Erythroblast (primary cell): ENCODE measurements around the gene PURB.
A peak's percentile ranks its signal among the peaks of the same experiment; 100 is the strongest.
"Not testable (repeated sequence)": the region's sequence is repeated elsewhere in the genome, so short reads cannot be mapped to it uniquely, and the experiment has no call there.

Experiments used
- DNase-seq, 2 experiments: peaks; one replicate each; lab custom pipeline; 2025; lab: John Stamatoyannopoulos, UW
- GATA1 ChIP-seq: IDR thresholded peaks from 2 replicates; pipeline ENCODE4 v1.6.1; 2011; ENCODE audit warnings: low read depth, mild to moderate bottlenecking, control low read depth, low read length, moderate library complexity
- POLR2A ChIP-seq: IDR thresholded peaks from 2 replicates; pipeline ENCODE4 v1.6.1; 2011; ENCODE audit warnings: mild to moderate bottlenecking, low read length

The PURB gene

DNA sequence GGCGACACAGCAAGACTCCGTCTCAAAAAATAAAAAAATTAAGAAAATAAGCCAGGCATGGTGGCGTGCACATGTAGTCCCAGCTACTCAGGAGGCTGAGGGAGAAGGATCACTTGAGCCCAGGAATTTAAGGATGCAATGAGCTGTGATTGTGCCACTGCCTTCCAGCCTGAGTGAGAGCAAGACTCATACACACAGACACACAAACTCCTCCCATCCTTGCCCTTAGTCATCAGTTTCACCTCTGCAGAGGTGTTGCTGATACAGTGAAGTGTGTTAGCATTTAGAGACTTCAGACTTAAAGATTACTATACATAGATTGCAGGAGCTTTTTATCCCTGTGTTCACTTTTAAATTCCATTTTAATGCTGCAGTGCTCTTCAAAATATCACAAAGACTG lies 31.9 kb downstream of the PURB start:
- TF ChIP-seq POLR2A (no peak), GATA1 (no peak)
- DNase-seq: no peak

GRCh38 chr7:44852590-44852989 lies 32.7 kb downstream of the PURB start:
- no peak for DNase-seq
- TF ChIP-seq GATA1 (no peak), POLR2A (no peak)

DNA sequence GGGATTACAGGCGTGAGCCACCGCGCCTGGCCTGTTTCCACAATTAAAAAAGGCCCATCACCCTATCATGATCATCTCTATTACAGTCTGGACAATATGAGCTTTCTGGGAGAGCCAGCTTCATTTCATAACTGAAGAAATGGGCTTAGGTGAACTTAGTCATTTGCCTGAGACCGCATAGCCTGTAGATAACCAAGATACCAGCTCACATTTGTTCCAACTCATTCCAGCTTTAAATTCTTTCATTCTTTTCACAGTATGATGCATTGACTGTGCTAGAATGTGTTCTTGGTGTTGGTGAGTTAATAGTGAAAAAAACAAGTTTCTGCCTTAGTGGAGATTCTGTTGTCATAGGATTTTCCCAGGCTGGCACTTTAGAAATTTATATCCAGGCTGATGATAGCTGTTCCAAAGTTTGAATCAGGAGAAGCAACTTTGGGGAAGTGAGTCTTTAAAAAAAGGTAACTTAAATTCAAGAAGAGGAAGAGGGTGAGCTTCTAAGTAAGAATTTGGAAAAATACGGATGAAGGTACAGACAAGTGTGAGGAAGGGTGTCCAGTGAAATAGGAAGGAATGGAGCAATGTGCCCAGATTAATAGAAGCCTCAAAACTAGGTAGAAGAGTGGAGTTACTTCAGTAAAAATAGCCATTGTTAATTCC lies 35.3 kb downstream of the PURB start:
- no peak for DNase-seq
- TF ChIP-seq POLR2A (no peak), GATA1 (no peak)

DNA sequence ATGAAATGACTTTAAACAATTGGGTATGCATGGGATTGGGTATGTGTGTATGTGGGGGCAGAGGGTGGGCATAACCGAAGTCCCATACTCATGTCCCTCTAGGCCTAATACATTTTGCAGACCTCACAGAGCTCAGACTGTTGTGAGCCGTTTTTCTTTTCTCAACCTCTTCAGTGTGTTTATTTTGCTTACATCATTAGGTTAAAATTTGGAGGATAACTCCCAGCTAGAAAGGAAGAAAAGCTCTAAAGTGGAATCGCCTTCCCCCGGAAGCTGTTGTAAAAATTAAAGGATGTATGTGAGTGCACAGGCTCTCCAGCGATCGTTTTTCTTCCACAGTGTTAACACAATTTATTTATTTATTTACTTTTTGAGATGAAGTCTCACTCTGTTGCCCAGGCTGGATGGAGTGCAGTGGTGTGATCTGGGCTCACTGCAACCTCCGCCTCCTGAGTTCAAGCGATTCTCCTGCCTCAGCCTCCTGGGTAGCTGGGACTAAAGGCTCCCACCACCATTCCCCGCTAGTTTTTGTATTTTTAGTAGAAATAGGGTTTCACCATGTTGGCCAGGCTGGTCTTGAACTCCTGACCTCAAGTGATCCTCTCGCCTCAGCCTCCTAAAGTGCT lies 36.0 kb downstream of the PURB start:
- TF ChIP-seq GATA1 (no peak), POLR2A (no peak)
- no peak for DNase-seq

DNA sequence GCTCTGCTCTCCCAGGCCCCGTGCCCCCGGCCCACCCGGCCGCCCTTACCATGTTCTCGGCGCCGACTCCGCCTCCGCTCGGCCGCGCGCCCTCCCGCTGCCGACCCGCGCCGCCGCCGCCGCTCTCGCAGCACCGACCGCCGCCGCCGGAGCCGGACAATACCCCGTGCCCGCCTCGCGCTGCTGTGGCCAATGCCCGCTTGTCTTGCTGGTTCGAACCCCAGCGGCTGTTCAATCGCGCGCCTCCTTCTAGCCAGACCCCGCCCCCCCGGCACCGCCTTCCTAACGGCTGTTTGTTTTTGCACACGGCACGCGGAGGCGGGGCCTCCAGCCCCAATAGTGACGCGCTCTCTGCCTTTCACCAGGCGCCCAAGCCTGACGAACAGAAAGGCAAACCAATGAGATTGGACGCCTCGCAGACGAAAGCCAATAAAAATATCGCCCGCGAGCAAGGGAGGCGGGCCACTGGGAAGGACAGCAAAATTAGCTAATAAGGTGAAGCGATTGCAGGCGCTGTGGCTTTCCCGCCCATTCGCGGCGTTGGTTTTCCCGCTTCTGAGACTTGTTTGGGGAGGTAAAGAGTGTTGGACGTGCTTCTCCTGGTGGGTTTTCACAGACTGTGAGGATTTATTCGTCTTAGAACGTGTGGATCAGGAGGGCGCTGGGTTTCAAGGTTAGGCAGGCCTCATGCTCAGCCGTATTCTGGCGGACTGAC lies 37.3 kb downstream of the PURB start, which contains the start of gene H2AZ2:
Gene H2AZ2 (minus strand): TSS at position 168 of the 715 bp plus-strand sequence. CDS start 116 bp downstream, at position 52.
- TF ChIP-seq GATA1 (no peak), POLR2A (peak; percentile 98)
- DNase-seq: peak; percentile 100

DNA sequence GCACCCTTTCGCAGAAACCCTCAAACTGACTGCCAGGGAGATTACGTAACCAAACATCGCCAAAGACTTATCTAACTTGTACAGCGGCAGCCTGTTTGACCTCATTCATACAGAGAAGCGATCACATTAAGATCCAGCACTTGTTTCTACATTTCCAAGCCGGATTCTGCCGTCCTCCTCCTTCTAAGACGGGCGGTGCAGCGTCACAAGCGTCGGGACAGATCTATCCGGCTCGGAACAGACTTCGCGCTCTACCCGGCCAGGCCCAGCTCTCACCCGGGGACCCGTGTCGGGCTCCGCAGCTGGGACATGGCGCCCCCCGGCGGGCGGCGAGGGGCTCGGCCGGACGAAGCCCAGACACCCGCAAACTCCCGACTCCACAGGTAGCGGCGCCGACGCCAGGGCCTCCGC lies 37.8 kb downstream of the PURB start:
- TF ChIP-seq POLR2A: no peak
- no peak for TF ChIP-seq GATA1
- DNase-seq: peak; percentile 92 to 95

GRCh38 chr7:44846816-44847508 lies 38.4 kb downstream of the PURB start:
- no peak for TF ChIP-seq GATA1
- TF ChIP-seq POLR2A: no peak
- DNase-seq: no peak

DNA sequence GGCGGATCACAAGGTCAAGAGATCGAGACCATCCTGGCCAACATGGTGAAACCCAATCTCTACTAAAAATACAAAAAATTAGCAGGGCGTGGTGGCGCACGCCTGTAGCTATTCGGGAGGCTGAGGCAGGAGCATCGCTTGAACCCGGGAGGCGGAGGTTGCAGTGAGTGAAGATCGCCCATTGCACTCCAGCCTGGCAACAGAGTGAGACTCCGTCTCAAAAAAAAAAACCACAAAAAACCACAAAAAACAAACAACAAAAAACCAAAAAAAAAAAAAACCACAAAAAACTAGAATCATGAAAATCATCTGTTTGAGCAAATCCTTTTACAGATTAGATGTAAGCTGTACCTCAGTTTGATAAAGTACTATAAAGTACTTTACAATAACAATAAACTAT lies 38.9 kb downstream of the PURB start:
- peak in 1 of 2 experiments; percentile 41 for DNase-seq

GRCh38 chr7:44845451-44845850 lies 39.9 kb downstream of the PURB start:
- no peak for TF ChIP-seq POLR2A
- no peak for TF ChIP-seq GATA1
- no peak for DNase-seq

DNA sequence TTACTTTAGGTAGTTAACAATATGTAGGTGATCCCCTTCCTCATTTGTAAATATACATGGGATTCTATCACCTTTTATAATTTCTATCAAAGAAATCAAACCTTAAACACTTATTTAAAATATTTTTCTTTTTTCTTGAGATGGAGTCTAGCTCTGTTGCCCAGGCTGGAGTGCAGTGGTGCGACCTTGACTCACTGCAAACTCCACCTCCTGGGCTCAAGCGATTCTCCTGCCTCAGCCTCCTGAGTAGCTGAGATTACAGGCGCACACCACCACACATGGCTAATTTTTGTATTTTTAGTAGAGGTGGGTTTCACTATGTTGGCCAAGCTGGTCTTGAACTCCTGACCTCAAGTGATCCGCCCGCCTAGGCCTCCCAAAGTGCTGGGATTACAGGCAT lies 41.9 kb downstream of the PURB start:
- DNase-seq: not testable (repeated sequence)

GRCh38 chr7:44842675-44843074 lies 42.7 kb downstream of the PURB start:
- not testable (repeated sequence) for DNase-seq

GRCh38 chr7:44838751-44839150 lies 46.6 kb downstream of the PURB start:
- TF ChIP-seq GATA1 (no peak), POLR2A (no peak)
- no peak for DNase-seq

GRCh38 chr7:44827567-44827966 lies 57.8 kb downstream of the PURB start:
- DNase-seq: no peak
- TF ChIP-seq POLR2A: no peak
- no peak for TF ChIP-seq GATA1
